GM04504 (cell line): ENCODE data around the gene URB1.
"Not testable (repeated sequence)": the region's sequence is repeated elsewhere in the genome, so short reads cannot be mapped to it uniquely, and the experiment has no call there.

Source experiments
- DNase-seq: peaks from one replicate; pipeline ENCODE4 v3.0.0-alpha.2; 2012; ENCODE audit warnings: low read depth

URB1 gene

DNA sequence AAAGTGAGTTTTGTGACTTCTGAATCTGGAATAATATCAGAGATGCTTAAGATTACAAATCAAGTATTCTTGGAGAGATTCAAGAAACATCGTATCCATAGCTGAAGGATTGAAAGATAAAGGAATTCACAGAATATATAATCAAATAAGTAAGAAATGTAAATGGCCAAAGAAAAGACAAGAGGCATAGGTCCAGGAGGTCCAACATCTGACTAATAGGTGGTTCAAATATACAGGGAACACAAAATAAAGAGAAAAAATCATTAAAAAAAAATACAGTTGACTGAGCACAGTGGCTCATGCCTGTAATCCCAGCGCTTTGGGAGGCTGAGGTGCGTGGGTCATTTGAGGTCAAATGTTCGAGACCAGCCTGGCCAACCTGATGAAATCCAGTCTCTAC, 107.3 kb downstream of the URB1 start:
- no peak for DNase-seq

DNA sequence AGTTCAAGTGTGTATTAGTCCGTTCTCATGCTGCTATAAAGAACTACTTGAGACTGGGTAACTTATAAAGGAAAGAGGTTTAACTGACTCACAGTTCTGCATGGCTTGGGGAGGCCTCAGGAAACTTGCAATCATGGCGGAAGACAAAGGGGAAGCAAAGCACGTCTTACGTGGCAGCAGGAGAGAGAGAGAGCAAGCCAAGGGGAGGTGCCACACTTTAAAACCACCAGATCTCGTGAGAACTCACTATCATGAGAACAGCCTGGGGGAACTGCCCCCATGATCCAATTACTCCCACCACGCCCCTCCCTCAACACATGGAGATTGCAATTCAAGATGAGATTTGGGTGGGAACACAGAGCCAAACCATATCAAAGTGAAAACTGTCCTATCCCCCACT, 109.8 kb downstream of the URB1 start:
- DNase-seq = no peak

DNA sequence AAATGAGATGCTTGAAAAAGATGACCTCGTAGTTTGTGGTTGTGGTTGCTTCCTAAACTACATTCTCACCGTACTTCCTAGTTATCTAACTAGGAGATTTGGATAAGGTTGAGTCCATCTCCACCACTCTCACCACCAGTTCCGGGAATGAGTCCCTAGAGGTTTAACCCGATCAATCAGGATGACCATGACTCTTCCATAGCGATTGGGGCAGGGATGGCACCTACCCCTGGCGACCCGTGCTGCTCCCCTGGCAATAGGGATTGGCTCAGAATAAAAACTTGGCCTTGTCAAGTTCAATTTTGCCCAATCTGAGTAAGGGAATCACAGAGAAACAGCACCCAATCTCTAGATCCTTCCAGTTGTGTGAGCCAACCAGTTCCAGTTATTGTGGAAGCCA, 111.3 kb downstream of the URB1 start:
- DNase-seq = no peak

DNA sequence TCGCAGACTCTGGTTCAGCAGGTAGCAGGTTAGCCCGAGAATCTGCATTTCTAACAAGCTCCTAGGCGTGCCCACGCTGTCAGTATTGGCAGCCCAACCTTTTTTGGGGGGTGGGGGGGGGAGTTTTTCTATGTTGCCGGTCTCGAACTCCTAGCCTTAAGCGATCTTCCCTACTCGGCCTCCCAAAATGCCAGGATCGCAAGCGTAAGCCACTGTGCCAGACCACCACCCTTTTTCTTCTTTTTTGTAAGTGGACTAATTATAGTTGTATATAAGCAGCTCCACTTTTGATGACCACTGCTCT, 113.5 kb downstream of the URB1 start:
- no peak for DNase-seq

DNA sequence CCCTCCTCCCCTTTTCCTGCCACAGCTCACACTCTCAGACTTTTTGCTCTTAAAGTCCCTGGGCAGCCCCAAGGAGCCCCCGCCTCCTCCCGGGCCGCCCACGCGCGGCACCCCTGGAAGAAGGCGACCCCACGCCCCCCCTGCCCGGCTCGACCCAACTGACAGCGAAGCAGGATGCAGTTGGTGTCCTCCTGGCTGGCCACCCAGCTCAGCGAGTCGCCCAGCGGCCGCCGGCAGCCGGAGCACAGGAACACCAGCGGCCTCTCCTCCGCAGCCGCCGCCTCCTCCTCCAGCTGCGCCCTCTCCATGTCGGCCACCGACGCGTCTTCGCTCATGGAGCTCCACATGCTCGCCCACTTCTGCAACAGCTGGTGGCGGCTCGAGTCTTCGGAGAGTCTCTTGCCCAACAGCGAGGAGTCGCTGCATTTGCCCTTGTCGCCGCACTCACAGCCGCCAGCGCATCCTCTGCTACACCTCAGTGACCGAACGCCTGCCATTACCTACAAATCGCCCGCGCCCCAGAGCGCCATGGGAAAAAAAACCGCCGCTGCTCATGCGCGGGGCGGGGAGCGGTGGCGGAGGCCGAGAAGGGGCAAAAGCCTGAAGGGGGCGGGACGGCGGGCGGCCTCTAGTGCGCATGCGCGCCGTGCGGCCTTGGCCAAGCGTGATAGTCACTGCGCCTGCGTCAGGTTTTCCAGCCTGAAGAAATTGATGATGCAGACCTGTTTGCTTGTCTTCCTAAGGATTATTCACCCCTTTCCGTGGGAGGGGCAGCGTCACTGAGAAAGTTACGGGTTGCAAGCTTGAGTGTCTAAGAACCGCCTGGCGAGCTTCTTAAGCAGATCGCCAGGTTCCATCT, 114.1 kb downstream of the URB1 start, which contains the start of gene MIS18A:
Gene MIS18A, minus strand, starts transcription at position 532 of the 859 bp plus-strand sequence. Its CDS starts 35 bp downstream, at position 497.
- peak; percentile 87 for DNase-seq

DNA sequence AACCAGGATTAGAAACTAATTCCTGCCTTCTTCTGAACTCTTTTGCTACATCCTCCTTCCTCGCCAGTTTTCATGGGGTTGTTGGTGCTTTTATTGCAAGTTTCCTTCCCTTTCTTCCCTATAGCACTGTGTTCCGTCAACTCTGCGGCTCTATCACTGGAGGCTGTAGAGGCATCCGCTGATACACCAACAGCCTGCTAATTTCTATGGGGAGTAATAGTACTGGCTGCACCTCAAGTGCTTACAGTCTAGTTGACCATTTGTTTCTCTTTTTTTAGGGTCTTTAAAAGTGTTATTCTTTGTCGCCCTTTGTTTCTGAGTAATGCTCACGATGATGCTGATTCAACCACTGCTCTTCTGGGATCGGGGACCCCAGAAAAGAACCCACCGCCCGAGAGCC, 114.7 kb downstream of the URB1 start:
- DNase-seq = no peak

DNA sequence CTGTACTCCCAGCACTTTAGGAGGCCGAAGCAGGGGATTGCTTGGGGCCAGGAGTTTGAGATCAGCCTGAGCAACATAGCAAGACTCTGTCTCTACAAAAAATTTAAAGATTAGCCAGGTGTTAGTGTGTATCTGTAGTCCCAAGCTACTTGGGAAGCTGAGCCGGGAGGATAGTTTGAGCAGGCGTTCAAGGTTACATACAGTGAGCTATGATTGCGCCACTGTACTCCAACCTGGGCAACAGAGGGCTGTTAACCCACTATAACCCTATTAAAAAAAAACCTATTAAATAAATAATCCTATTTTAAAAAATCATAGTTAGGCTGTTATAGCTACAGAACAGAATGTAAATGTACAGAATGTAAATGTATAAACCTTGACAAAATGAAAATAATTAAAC, 116.1 kb downstream of the URB1 start:
- no peak for DNase-seq

DNA sequence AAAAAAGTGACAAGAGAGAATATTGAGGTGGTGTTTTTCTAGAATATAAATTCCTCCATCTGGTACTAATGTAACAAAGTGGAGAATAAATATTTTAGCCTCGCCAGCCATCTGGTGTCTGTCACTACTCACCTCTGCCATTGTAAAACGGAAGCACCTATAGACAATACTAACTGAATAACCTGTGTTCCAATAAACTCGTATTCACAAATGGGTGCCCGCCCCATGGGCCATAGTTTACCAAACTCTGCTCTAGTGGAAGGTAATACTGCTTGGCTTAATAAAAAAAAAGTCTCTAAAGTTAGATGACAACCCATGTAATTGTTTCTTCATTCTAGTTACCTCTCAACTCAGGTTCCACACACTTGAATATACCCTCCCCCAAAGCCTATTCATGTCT, 122.1 kb downstream of the URB1 start:
- DNase-seq = no peak

DNA sequence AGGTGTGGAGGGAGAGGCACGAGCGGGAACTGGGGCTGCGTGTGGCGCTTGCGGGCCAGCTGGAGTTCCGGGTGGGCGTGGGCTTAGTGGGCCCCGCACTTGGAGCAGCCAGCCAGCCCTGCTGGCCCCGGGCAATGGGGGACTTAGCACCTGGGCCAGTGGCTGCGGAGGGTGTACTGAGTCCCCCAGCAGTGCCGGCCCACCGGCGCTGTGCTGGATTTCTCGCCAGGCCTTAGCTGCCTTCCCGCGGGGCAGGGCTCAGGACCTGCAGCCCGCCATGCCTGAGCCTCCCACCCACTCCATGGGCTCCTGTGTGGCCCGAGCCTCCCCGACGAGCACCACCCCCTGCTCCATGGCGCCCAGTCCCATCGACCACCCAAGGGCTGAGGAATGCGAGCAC, 127.5 kb downstream of the URB1 start:
- not testable (repeated sequence) for DNase-seq

DNA sequence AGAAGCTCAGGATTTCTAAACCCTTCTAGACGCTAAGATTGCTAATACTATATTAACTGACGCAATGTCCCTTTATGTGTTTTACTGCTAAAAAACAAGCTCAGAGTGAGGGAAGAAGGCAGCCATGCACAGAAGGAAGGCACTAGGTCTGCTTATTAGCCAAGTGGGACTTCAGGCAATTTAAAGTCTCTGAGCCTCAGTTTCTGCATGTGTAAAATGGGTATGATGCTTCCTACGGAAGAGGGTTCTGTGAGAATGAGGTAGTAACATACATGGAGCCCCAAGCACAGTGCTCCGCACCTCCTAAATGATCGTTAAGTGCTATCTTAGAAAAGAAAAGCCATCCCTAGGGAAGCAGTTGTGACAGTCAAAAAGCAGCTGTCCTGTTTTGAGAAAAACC, 130.9 kb downstream of the URB1 start:
- DNase-seq = no peak
